MM.1S (cell line): ENCODE results near the gene GOLGA2.
A peak's percentile ranks its signal among the peaks of the same experiment; 100 is the strongest.

Experiments used
- DNase-seq: peaks from one replicate; pipeline ENCODE4 v3.0.0-alpha.2; 2015
- H2AFZ ChIP-seq: fragments of 300-600 bp; sonication (generic); 2 replicates; pipeline ENCODE4 v1.6.0; 2016; ENCODE audit warnings: antibody characterized with exemption, low read length
- H3F3A ChIP-seq: fragments of 300-600 bp; sonication (generic); 2 replicates; pipeline ENCODE4 v1.6.1; 2016; ENCODE audit warnings: mild to moderate bottlenecking, antibody characterized with exemption, low read length, moderate library complexity, mixed read lengths; ENCODE audit not compliant: insufficient read depth
- H3K27ac ChIP-seq: fragments of 300-600 bp; sonication (generic); 2 replicates; pipeline ENCODE4 v1.5.1; 2016; ENCODE audit warnings: mild to moderate bottlenecking, low read length
- H3K27me3 ChIP-seq: fragments of 300-600 bp; sonication (generic); replicated peaks from 2 replicates; pipeline ENCODE4 v1.6.0; 2016; ENCODE audit warnings: low read length; ENCODE audit not compliant: insufficient read depth
- H3K36me3 ChIP-seq: fragments of 300-600 bp; sonication (generic); replicated peaks from 2 replicates; pipeline ENCODE4 v1.6.1; 2016; ENCODE audit warnings: mild to moderate bottlenecking, low read length, mixed read lengths; ENCODE audit not compliant: insufficient read depth
- H3K4me1 ChIP-seq: fragments of 300-600 bp; sonication (generic); 2 replicates; pipeline ENCODE4 v1.6.1; 2016; ENCODE audit warnings: low read length, mixed read lengths
- H3K4me2 ChIP-seq: fragments of 300-600 bp; sonication (generic); 2 replicates; pipeline ENCODE4 v1.6.0; 2016; ENCODE audit warnings: low read depth, low read length
- H3K4me3 ChIP-seq: fragments of 300-600 bp; sonication (generic); 2 replicates; pipeline ENCODE4 v1.5.1; 2016; ENCODE audit warnings: low read length, mixed read lengths
- H3K79me2 ChIP-seq: fragments of 300-600 bp; sonication (generic); 2 replicates; pipeline ENCODE4 v1.6.1; 2016; ENCODE audit warnings: mixed run types, low read length, mixed read lengths
- H3K9ac ChIP-seq: fragments of 300-600 bp; sonication (generic); 2 replicates; pipeline ENCODE4 v1.6.1; 2016; ENCODE audit warnings: low read length, mixed read lengths
- H3K9me2 ChIP-seq: fragments of 300-600 bp; sonication (generic); replicated peaks from 2 replicates; pipeline ENCODE4 v1.6.1; 2016; ENCODE audit warnings: mild to moderate bottlenecking, low read length, mixed read lengths; ENCODE audit not compliant: insufficient read depth
- H3K9me3 ChIP-seq: fragments of 300-600 bp; sonication (generic); replicated peaks from 2 replicates; pipeline ENCODE4 v1.6.1; 2016; ENCODE audit warnings: mild to moderate bottlenecking, low read length, mixed read lengths; ENCODE audit not compliant: insufficient read depth
- H4K20me1 ChIP-seq: fragments of 300-600 bp; sonication (generic); 2 replicates; pipeline ENCODE4 v1.6.1; 2016; ENCODE audit warnings: mild to moderate bottlenecking, low read length, moderate library complexity, mixed read lengths; ENCODE audit not compliant: insufficient read depth
- CTCF ChIP-seq: fragments of 300-600 bp; sonication (generic); IDR thresholded peaks from 2 replicates; pipeline ENCODE4 v1.5.1; 2016; ENCODE audit warnings: antibody characterized with exemption, low read length, mixed read lengths
- EZH2 ChIP-seq: fragments of 300-600 bp; sonication (generic); optimal IDR thresholded peaks from 2 replicates; pipeline ENCODE3; 2017; ENCODE audit warnings: low read depth, mild to moderate bottlenecking, antibody characterized with exemption, low read length, mixed read lengths
- EZH2phosphoT487 ChIP-seq: fragments of 300-600 bp; sonication (generic); IDR thresholded peaks from 2 replicates; pipeline ENCODE4 v1.6.1; 2018; ENCODE audit warnings: antibody characterized with exemption, low read length

Gene GOLGA2

GRCh38 chr9:128321343-128321742 lies 45.5 kb upstream of the GOLGA2 start:
- Histone ChIP-seq H3K36me3 (no peaks in the 10 kb centered on the region), H2AFZ (peak overlapping the region; percentile 84; the same call in 1 of the 2 replicates)

GRCh38 chr9:128317629-128318028 lies 41.8 kb upstream of the GOLGA2 start:
- no peaks in the 10 kb centered on the region; the same call in 1 of the 2 replicates for H3F3A ChIP-seq

More at GRCh38 chr9:128321343-128321742, 45.5 kb upstream of the GOLGA2 start:
- H3K27ac ChIP-seq, result no peak overlapping the region
- H3K9me2 ChIP-seq, result no peaks in the 10 kb centered on the region
- peak overlapping the region; percentile 84 for H3K4me3 ChIP-seq
- H3K4me2 ChIP-seq, result peak overlapping the region; percentile 53
- peaks cover 47% of the 10 kb centered on the region for H3K79me2 ChIP-seq
- H3F3A ChIP-seq, result peaks cover 11% of the 10 kb centered on the region
- DNase-seq, result no peak
- no peaks in the 10 kb centered on the region for H3K9me3 ChIP-seq
- TF ChIP-seq EZH2, result no peak
- TF ChIP-seq EZH2phosphoT487, result no peak
- no peak for TF ChIP-seq CTCF
- peak overlapping the region; percentile 88; the same call in 1 of the 2 replicates for H3K9ac ChIP-seq
- no peaks in the 10 kb centered on the region for H4K20me1 ChIP-seq
- H3K4me1 ChIP-seq, result peaks cover 11% of the 10 kb centered on the region
- H3K27me3 ChIP-seq, result no peaks in the 10 kb centered on the region

GRCh38 chr9:128316421-128316820 lies 40.6 kb upstream of the GOLGA2 start:
- TF ChIP-seq EZH2, result no peak
- no peak for TF ChIP-seq CTCF
- no peak for TF ChIP-seq EZH2phosphoT487
- no peak for DNase-seq
- H3K36me3 ChIP-seq, result no peaks in the 10 kb centered on the region; the same call in 1 of the 2 replicates

More at GRCh38 chr9:128317629-128318028, 41.8 kb upstream of the GOLGA2 start:
- H3K4me3 ChIP-seq, result no peak overlapping the region
- no peaks in the 10 kb centered on the region for H3K9me2 ChIP-seq
- peaks cover 7% of the 10 kb centered on the region for H3K4me1 ChIP-seq
- DNase-seq, result no peak
- no peak overlapping the region for H3K27ac ChIP-seq
- H4K20me1 ChIP-seq, result no peaks in the 10 kb centered on the region
- H2AFZ ChIP-seq, result no peak overlapping the region
- no peaks in the 10 kb centered on the region for H3K9me3 ChIP-seq
- H3K27me3 ChIP-seq, result no peaks in the 10 kb centered on the region
- no peak overlapping the region for H3K4me2 ChIP-seq
- peaks cover 15% of the 10 kb centered on the region for H3K79me2 ChIP-seq
- no peak overlapping the region for H3K9ac ChIP-seq
- no peak for TF ChIP-seq EZH2phosphoT487
- TF ChIP-seq EZH2, result no peak
- TF ChIP-seq CTCF, result no peak
- H3K36me3 ChIP-seq, result no peaks in the 10 kb centered on the region; the same call in 1 of the 2 replicates

More at GRCh38 chr9:128316421-128316820, 40.6 kb upstream of the GOLGA2 start:
- Histone ChIP-seq H3K9ac (no peak overlapping the region), H2AFZ (no peak overlapping the region), H3K4me2 (no peak overlapping the region), H3K9me3 (no peaks in the 10 kb centered on the region), H3F3A (no peaks in the 10 kb centered on the region), H3K4me3 (no peak overlapping the region), H3K9me2 (no peaks in the 10 kb centered on the region), H3K27ac (no peak overlapping the region), H4K20me1 (no peaks in the 10 kb centered on the region), H3K4me1 (peaks cover 5% of the 10 kb centered on the region), H3K79me2 (peaks cover 7% of the 10 kb centered on the region), H3K27me3 (no peaks in the 10 kb centered on the region)
